SU-DHL-6 (cell line): ENCODE data around the gene PAF1.

Experiments used
- H2AFZ ChIP-seq: fragments of 200-600 bp; sonication (generic); 2 replicates; pipeline ENCODE4 v1.6.1; 2014; ENCODE audit warnings: low read depth, mild to moderate bottlenecking, moderate library complexity, mixed read lengths, antibody characterized with exemption, low read length; ENCODE audit not compliant: severe bottlenecking
- H3F3A ChIP-seq: fragments of 200-600 bp; shearing (Covaris generic); 2 replicates; pipeline ENCODE4 v1.6.0; 2016; ENCODE audit warnings: antibody characterized with exemption, mild to moderate bottlenecking; ENCODE audit not compliant: insufficient read depth
- H3K27ac ChIP-seq: fragments of 200-600 bp; sonication (generic); 2 replicates; pipeline ENCODE4 v1.5.1; 2016; ENCODE audit warnings: low read depth, mild to moderate bottlenecking, low read length, moderate library complexity, mixed read lengths
- H3K27me3 ChIP-seq: fragments of 200-600 bp; sonication (generic), shearing (Covaris generic); 2 replicates; pipeline ENCODE4 v1.6.0; 2014; ENCODE audit warnings: mild to moderate bottlenecking, low read length
- H3K36me3 ChIP-seq: fragments of 200-600 bp; sonication (generic); 2 replicates; pipeline ENCODE4 v1.6.1; 2014; ENCODE audit warnings: mild to moderate bottlenecking, low read length, mixed read lengths
- H3K4me2 ChIP-seq: fragments of 300-600, 200-600 bp; shearing (Covaris generic), sonication (generic); 2 replicates; pipeline ENCODE4 v1.6.0; 2014; ENCODE audit warnings: low read length, low read depth, mild to moderate bottlenecking; ENCODE audit not compliant: poor library complexity, severe bottlenecking
- H3K4me3 ChIP-seq: fragments of 200-600 bp; sonication (generic); 2 replicates; pipeline ENCODE4 v1.5.1; 2014; ENCODE audit warnings: antibody characterized with exemption, low read length, mild to moderate bottlenecking, mixed read lengths; ENCODE audit not compliant: insufficient read depth, poor library complexity, severe bottlenecking
- H3K79me2 ChIP-seq: fragments of 200-600 bp; sonication (generic); 2 replicates; pipeline ENCODE4 v1.6.1; 2014; ENCODE audit warnings: mild to moderate bottlenecking, low read length, moderate library complexity; ENCODE audit not compliant: insufficient read depth
- H3K9ac ChIP-seq: fragments of 200-600 bp; sonication (generic); 2 replicates; pipeline ENCODE4 v1.7.0; 2014; ENCODE audit warnings: mild to moderate bottlenecking, low read length
- H3K9me2 ChIP-seq: fragments of 200-600 bp; sonication (generic); replicated peaks from 2 replicates; pipeline ENCODE4 v1.6.1; 2014; ENCODE audit warnings: low read length; ENCODE audit not compliant: insufficient read depth
- H3K9me3 ChIP-seq: fragments of 200-600 bp; sonication (generic); 2 replicates; pipeline ENCODE4 v1.6.1; 2014; ENCODE audit warnings: low read length, mixed read lengths; ENCODE audit not compliant: insufficient read depth
- H4K20me1 ChIP-seq: fragments of 200-600 bp; sonication (generic); 2 replicates; pipeline ENCODE4 v1.6.1; 2014; ENCODE audit warnings: low read depth, mild to moderate bottlenecking, antibody characterized with exemption, low read length, moderate library complexity, mixed read lengths
- CTCF ChIP-seq: fragments of 200-600 bp; sonication (generic); IDR thresholded peaks from one replicate; pipeline ENCODE4 v1.5.1; 2017; ENCODE audit warnings: antibody characterized with exemption, mild to moderate bottlenecking, low read length, moderate library complexity; ENCODE audit not compliant: insufficient read depth, poor library complexity, severe bottlenecking
- EZH2phosphoT487 ChIP-seq: fragments of 200-600 bp; sonication (generic), shearing (Covaris generic); conservative IDR thresholded peaks from 2 replicates; pipeline ENCODE4 v1.6.1; 2018; ENCODE audit warnings: mild to moderate bottlenecking, antibody characterized with exemption, low read length, moderate library complexity, mixed read lengths

PAF1 gene

GRCh38 chr19:39388657-39389056 lies 2.2 kb downstream of the PAF1 start:
- Histone ChIP-seq H3K27ac (no peak overlapping the region), H3F3A (no peaks in the 10 kb centered on the region), H3K9ac (no peak overlapping the region), H4K20me1 (no peaks in the 10 kb centered on the region), H3K4me2 (no peak overlapping the region), H3K36me3 (no peaks in the 10 kb centered on the region), H2AFZ (no peak overlapping the region), H3K79me2 (peaks cover 22% of the 10 kb centered on the region), H3K9me3 (no peaks in the 10 kb centered on the region), H3K4me3 (no peak overlapping the region), H3K27me3 (no peaks in the 10 kb centered on the region), H3K9me2 (no peaks in the 10 kb centered on the region)
- TF ChIP-seq CTCF (no peak), EZH2phosphoT487 (no peak)

GRCh38 chr19:39386557-39386956 lies 4.3 kb downstream of the PAF1 start:
- Histone ChIP-seq H3K36me3 (no peaks in the 10 kb centered on the region), H3K9me2 (no peaks in the 10 kb centered on the region), H3K4me3 (no peak overlapping the region), H3K9me3 (no peaks in the 10 kb centered on the region), H4K20me1 (no peaks in the 10 kb centered on the region), H3F3A (no peaks in the 10 kb centered on the region), H3K4me2 (no peak overlapping the region), H3K9ac (no peak overlapping the region), H3K79me2 (peaks cover 13% of the 10 kb centered on the region), H2AFZ (no peak overlapping the region), H3K27me3 (no peaks in the 10 kb centered on the region), H3K27ac (no peak overlapping the region)
- TF ChIP-seq CTCF: no peak
- TF ChIP-seq EZH2phosphoT487: no peak

GRCh38 chr19:39385629-39386411 lies 5.1 kb downstream of the PAF1 start:
- Histone ChIP-seq H3K9me2 (no peaks in the 10 kb centered on the region), H4K20me1 (no peaks in the 10 kb centered on the region), H3K36me3 (no peaks in the 10 kb centered on the region), H3K9me3 (no peaks in the 10 kb centered on the region), H2AFZ (no peak overlapping the region), H3K9ac (no peak overlapping the region), H3K27me3 (no peaks in the 10 kb centered on the region), H3K27ac (no peak overlapping the region), H3K79me2 (peaks cover 11% of the 10 kb centered on the region), H3K4me2 (no peak overlapping the region), H3F3A (no peaks in the 10 kb centered on the region), H3K4me3 (no peak overlapping the region)
- no peak for TF ChIP-seq EZH2phosphoT487
- TF ChIP-seq CTCF: no peak
